ENCODE results near the gene UBIAD1.

DNA sequence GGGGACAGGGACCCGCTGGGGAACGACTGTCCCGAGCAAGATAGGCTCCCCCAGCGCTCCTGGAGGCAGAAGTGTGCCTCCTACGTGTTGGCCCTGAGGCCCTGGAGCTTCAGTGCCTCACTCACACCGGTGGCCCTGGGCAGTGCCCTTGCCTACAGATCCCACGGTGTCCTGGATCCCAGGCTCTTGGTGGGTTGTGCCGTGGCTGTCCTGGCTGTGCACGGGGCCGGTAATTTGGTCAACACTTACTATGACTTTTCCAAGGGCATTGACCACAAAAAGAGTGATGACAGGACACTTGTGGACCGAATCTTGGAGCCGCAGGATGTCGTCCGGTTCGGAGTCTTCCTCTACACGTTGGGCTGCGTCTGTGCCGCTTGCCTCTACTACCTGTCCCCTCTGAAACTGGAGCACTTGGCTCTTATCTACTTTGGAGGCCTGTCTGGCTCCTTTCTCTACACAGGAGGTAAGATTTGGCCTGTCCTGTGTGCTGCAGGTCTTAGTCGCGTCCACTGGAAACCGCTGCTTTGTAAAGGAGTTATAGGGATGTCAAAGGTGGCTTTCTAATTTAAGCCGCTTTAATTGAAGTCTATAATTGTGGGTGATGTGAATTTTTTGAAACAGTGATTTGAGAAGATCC is 717 bp downstream of the UBIAD1 start:
- TF ChIP-seq, protein P1, sequence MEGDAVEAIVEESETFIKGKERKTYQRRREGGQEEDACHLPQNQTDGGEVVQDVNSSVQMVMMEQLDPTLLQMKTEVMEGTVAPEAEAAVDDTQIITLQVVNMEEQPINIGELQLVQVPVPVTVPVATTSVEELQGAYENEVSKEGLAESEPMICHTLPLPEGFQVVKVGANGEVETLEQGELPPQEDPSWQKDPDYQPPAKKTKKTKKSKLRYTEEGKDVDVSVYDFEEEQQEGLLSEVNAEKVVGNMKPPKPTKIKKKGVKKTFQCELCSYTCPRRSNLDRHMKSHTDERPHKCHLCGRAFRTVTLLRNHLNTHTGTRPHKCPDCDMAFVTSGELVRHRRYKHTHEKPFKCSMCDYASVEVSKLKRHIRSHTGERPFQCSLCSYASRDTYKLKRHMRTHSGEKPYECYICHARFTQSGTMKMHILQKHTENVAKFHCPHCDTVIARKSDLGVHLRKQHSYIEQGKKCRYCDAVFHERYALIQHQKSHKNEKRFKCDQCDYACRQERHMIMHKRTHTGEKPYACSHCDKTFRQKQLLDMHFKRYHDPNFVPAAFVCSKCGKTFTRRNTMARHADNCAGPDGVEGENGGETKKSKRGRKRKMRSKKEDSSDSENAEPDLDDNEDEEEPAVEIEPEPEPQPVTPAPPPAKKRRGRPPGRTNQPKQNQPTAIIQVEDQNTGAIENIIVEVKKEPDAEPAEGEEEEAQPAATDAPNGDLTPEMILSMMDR (IDR thresholded peaks at IDR 0.05; ENCODE audit: extremely low read depth in 1 of 2, insufficient read depth in 1 of 2, low read depth in 1 of 2, low read length in 2 of 2) = no peak
- TF ChIP-seq POLR2AphosphoS5 (IDR thresholded peaks at IDR 0.05; ENCODE audit: insufficient read depth, low read depth, low read length) (no peak), EZH2 (IDR thresholded peaks at IDR 0.05; ENCODE audit: borderline replicate concordance, low read depth, low read length, severe bottlenecking) (no peak), POLR2A (IDR thresholded peaks at IDR 0.05; ENCODE audit: low read depth, low read length) (no peak)
